ENCODE measurements around the gene RBM47.

The RBM47 gene

DNA sequence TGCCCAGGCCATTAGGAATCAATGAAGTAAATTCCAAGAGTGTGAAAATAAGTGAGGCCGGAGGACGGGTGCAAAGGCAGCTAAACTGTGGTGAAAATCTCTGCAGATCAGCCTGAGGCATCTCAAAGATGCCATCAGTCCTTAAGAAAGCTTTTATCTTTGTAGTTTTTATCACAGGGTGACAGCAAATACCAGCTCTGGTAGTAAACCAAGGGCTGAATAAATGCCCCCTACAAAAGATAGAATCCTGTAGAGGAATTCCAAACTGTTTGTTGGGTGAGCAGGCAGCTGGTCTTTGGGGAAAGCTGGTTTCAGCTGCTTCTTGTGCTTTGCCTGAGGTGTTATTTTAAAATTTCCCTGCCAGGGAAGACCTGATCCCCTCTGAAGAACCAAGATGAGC, 21.6 kb upstream of the RBM47 start:
- Histone ChIP-seq H2AFZ (peak overlapping the region; percentile 42), H3K9me3 (ENCODE audit: control insufficient read depth, low read length) (no peaks in the 10 kb centered on the region), H3K27ac (no peak overlapping the region), H3K4me1 (no peaks in the 10 kb centered on the region), H3K4me2 (ENCODE audit: low read length) (no peak overlapping the region), H3K36me3 (ENCODE audit: control insufficient read depth, insufficient read depth, low read length) (no peaks in the 10 kb centered on the region), H3K9ac (no peak overlapping the region), H3K27me3 (ENCODE audit: control insufficient read depth, insufficient read depth, low read length) (no peaks in the 10 kb centered on the region), H3K4me3 (ENCODE audit: low read depth, low read length) (no peak overlapping the region), H3K79me2 (no peaks in the 10 kb centered on the region)
- TF ChIP-seq, protein P1, sequence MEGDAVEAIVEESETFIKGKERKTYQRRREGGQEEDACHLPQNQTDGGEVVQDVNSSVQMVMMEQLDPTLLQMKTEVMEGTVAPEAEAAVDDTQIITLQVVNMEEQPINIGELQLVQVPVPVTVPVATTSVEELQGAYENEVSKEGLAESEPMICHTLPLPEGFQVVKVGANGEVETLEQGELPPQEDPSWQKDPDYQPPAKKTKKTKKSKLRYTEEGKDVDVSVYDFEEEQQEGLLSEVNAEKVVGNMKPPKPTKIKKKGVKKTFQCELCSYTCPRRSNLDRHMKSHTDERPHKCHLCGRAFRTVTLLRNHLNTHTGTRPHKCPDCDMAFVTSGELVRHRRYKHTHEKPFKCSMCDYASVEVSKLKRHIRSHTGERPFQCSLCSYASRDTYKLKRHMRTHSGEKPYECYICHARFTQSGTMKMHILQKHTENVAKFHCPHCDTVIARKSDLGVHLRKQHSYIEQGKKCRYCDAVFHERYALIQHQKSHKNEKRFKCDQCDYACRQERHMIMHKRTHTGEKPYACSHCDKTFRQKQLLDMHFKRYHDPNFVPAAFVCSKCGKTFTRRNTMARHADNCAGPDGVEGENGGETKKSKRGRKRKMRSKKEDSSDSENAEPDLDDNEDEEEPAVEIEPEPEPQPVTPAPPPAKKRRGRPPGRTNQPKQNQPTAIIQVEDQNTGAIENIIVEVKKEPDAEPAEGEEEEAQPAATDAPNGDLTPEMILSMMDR (IDR thresholded peaks at IDR 0.05), result no peak

DNA sequence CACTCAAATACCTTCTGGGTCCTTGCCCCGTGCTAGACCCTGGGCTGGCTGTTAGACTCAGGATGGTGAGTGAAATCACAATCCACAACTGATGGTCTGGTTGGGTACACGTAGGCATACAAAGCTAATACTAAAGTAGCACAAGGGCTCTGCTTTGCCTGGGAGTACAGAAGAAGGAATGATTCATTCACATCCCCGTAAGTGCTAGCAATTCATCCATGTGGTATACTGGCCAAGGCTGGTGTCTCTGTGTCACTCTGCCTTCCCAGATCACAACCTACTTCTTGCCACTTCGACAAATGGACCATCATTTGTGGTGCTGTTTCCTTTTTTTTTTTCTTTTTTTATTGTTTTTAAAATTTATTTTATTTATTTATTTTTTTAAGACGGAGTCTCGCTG, 19.7 kb upstream of the RBM47 start:
- H3K27ac ChIP-seq, result no peak overlapping the region
- TF ChIP-seq, protein P1 (IDR thresholded peaks at IDR 0.05), result no peak

DNA sequence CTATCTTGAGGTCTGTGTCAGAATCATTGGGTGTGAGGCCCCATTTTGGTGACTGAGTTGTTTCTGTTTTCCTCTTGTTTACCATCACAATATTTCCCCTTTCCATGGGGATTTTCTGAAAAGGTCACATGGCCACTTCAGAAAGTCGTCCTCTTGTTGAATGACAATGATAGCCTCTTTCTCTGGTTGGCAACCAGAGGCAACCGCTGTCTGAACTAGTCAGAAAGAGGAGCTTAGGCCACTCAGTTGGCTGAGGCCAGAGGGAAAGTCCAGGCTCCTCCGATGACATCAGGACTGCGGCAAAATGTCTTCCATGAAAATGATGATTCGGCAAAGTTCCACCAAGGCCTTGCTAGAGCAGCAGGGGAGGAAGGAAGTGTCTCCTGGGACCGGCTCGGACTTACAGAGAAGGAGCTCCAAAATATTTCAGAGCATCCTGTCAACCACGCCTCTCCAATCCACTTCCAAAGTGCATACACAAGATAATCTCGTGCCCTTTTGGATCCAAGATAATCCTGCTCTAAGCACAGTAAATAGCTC, 19.1 kb upstream of the RBM47 start:
- Histone ChIP-seq H3K9me3 (ENCODE audit: control insufficient read depth, low read length) (no peaks in the 10 kb centered on the region), H3K4me3 (ENCODE audit: low read depth, low read length) (no peak overlapping the region), H2AFZ (no peak overlapping the region), H3K4me1 (no peaks in the 10 kb centered on the region), H3K27ac (no peak overlapping the region), H3K79me2 (no peaks in the 10 kb centered on the region), H3K9ac (no peak overlapping the region), H3K27me3 (ENCODE audit: control insufficient read depth, insufficient read depth, low read length) (no peaks in the 10 kb centered on the region), H3K36me3 (ENCODE audit: control insufficient read depth, insufficient read depth, low read length) (no peaks in the 10 kb centered on the region), H3K4me2 (ENCODE audit: low read length) (no peak overlapping the region)
- TF ChIP-seq, protein P1 (IDR thresholded peaks at IDR 0.05), result no peak

More for the DNA sequence above, 19.7 kb upstream of the RBM47 start:
- H3K79me2 ChIP-seq, result no peaks in the 10 kb centered on the region
- H2AFZ ChIP-seq, result no peak overlapping the region
- no peaks in the 10 kb centered on the region for H3K4me1 ChIP-seq
- H3K9me3 ChIP-seq (ENCODE audit: control insufficient read depth, low read length), result no peaks in the 10 kb centered on the region
- no peak overlapping the region for H3K4me2 ChIP-seq (ENCODE audit: low read length)
- H3K36me3 ChIP-seq (ENCODE audit: control insufficient read depth, insufficient read depth, low read length), result no peaks in the 10 kb centered on the region
- H3K9ac ChIP-seq, result no peak overlapping the region
- H3K27me3 ChIP-seq (ENCODE audit: control insufficient read depth, insufficient read depth, low read length), result no peaks in the 10 kb centered on the region
- H3K4me3 ChIP-seq (ENCODE audit: low read depth, low read length), result no peak overlapping the region

GRCh38 chr4:40648131-40648530, 18.5 kb upstream of the RBM47 start:
- Histone ChIP-seq H3K9me3 (ENCODE audit: control insufficient read depth, low read length) (no peaks in the 10 kb centered on the region), H3K36me3 (ENCODE audit: control insufficient read depth, insufficient read depth, low read length) (no peaks in the 10 kb centered on the region), H3K27ac (no peak overlapping the region), H2AFZ (no peak overlapping the region), H3K4me1 (no peaks in the 10 kb centered on the region), H3K79me2 (no peaks in the 10 kb centered on the region), H3K9ac (no peak overlapping the region), H3K4me3 (ENCODE audit: low read depth, low read length) (no peak overlapping the region), H3K27me3 (ENCODE audit: control insufficient read depth, insufficient read depth, low read length) (no peaks in the 10 kb centered on the region), H3K4me2 (ENCODE audit: low read length) (no peak overlapping the region)
- TF ChIP-seq, protein P1 (IDR thresholded peaks at IDR 0.05), result no peak

GRCh38 chr4:40645586-40645985, 15.9 kb upstream of the RBM47 start:
- TF ChIP-seq, protein P1 (IDR thresholded peaks at IDR 0.05), result no peak
- no peak overlapping the region for H3K4me2 ChIP-seq (ENCODE audit: low read length)
- H3K27ac ChIP-seq, result no peak overlapping the region
- H3K9me3 ChIP-seq (ENCODE audit: control insufficient read depth, low read length), result no peaks in the 10 kb centered on the region
- H3K4me1 ChIP-seq, result no peaks in the 10 kb centered on the region
- H3K27me3 ChIP-seq (ENCODE audit: control insufficient read depth, insufficient read depth, low read length), result no peaks in the 10 kb centered on the region
- H3K9ac ChIP-seq, result no peak overlapping the region
- no peak overlapping the region for H2AFZ ChIP-seq
- H3K36me3 ChIP-seq (ENCODE audit: control insufficient read depth, insufficient read depth, low read length), result no peaks in the 10 kb centered on the region
- no peaks in the 10 kb centered on the region for H3K79me2 ChIP-seq
- no peak overlapping the region for H3K4me3 ChIP-seq (ENCODE audit: low read depth, low read length)

Data from parathyroid adenoma (tissue), 2 donors.